GM12891 (cell line): ENCODE measurements around the gene HEATR9.
"Not testable (repeated sequence)": the region's sequence is repeated elsewhere in the genome, so short reads cannot be mapped to it uniquely, and the experiment has no call there.

Experiments used
- DNase-seq: peaks from one replicate; pipeline ENCODE4 v3.0.0; 2011; ENCODE audit warnings: low spot score; ENCODE audit not compliant: insufficient read length
- FAIRE-seq: peaks from 2 replicates; lab custom pipeline; 2011; peaks lifted over from hg19 to GRCh38; lab: Jason Lieb, UNC
- PAX5 ChIP-seq: IDR thresholded peaks from 2 replicates; pipeline ENCODE4 v1.6.1; 2011; ENCODE audit warnings: low read length, moderate library complexity, mild to moderate bottlenecking; ENCODE audit not compliant: insufficient read depth, severe bottlenecking
- POLR2A ChIP-seq: IDR thresholded peaks from 2 replicates; pipeline ENCODE4 v1.6.1; 2011; ENCODE audit warnings: low read depth, low read length, control low read depth
- POLR2AphosphoS5 ChIP-seq: IDR thresholded peaks from 2 replicates; pipeline ENCODE4 v1.6.1; 2011; ENCODE audit warnings: low read depth, low read length, control low read depth
- POU2F2 ChIP-seq: IDR thresholded peaks from 2 replicates; pipeline ENCODE4 v1.6.1; 2011; ENCODE audit warnings: low read depth, mild to moderate bottlenecking, control low read depth, low read length, moderate library complexity
- SPI1 ChIP-seq: IDR thresholded peaks from 2 replicates; pipeline ENCODE4 v1.6.1; 2011; ENCODE audit warnings: low read depth, low read length, control low read depth
- TAF1 ChIP-seq: IDR thresholded peaks from 2 replicates; pipeline ENCODE4 v1.6.1; 2011; ENCODE audit warnings: low read depth, low read length, control low read depth

The HEATR9 gene

GRCh38 chr17:35906926-35907637 is 38.4 kb upstream of the HEATR9 start:
- TF ChIP-seq PAX5 (no peak), SPI1 (no peak), POLR2A (no peak)
- no peak for FAIRE-seq
- DNase-seq, result no peak

- DNase-seq (no peak), FAIRE-seq (no peak)
- TF ChIP-seq POLR2AphosphoS5 (no peak), PAX5 (no peak), POU2F2 (no peak), POLR2A (no peak), TAF1 (no peak), SPI1 (no peak)
Measured at GRCh38 chr17:35906191-35906925, 37.7 kb upstream of the HEATR9 start.

- DNase-seq (no peak), FAIRE-seq (no peak)
- TF ChIP-seq POLR2A (no peak), TAF1 (no peak), SPI1 (no peak)
Measured at GRCh38 chr17:35903451-35903850, 34.8 kb upstream of the HEATR9 start.

GRCh38 chr17:35901631-35902175 is 33.0 kb upstream of the HEATR9 start:
- FAIRE-seq, result no peak

GRCh38 chr17:35900708-35901480 is 32.2 kb upstream of the HEATR9 start:
- TF ChIP-seq SPI1, result no peak
- no peak for TF ChIP-seq POU2F2
- TF ChIP-seq PAX5, result no peak
- no peak for TF ChIP-seq POLR2A
- TF ChIP-seq TAF1, result no peak
- FAIRE-seq (no peak), DNase-seq (no peak)

More at GRCh38 chr17:35901631-35902175, 33.0 kb upstream of the HEATR9 start:
- TF ChIP-seq PAX5 (no peak), POU2F2 (no peak), SPI1 (no peak), POLR2A (no peak), TAF1 (no peak), POLR2AphosphoS5 (no peak)
- DNase-seq, result no peak

GRCh38 chr17:35900280-35900679 is 31.6 kb upstream of the HEATR9 start:
- FAIRE-seq (no peak), DNase-seq (no peak)
- TF ChIP-seq SPI1, result no peak
- no peak for TF ChIP-seq POLR2A
- no peak for TF ChIP-seq POU2F2
- no peak for TF ChIP-seq TAF1
- TF ChIP-seq POLR2AphosphoS5, result no peak
- TF ChIP-seq PAX5, result no peak

- TF ChIP-seq PAX5 (no peak), TAF1 (no peak), POU2F2 (no peak), SPI1 (no peak), POLR2AphosphoS5 (no peak), POLR2A (no peak)
- DNase-seq, result no peak
- FAIRE-seq, result no peak
Measured at GRCh38 chr17:35898283-35899070, 29.8 kb upstream of the HEATR9 start.

- FAIRE-seq, DNase-seq: not testable (repeated sequence)
Measured at GRCh38 chr17:35897772-35898171, 29.1 kb upstream of the HEATR9 start.
